NCI-H146 treated with DMSO at 0.1 percent for 48 hours (cell line): ENCODE measurements around the gene POU2AF3.
"Not testable (repeated sequence)": the region's sequence is repeated elsewhere in the genome, so short reads cannot be mapped to it uniquely, and the experiment has no call there.

Experiments
- DNase-seq: peaks from one replicate; lab custom pipeline; 2025; ENCODE audit not compliant: unreplicated experiment; lab: John Stamatoyannopoulos, UW

The POU2AF3 gene, protein sequence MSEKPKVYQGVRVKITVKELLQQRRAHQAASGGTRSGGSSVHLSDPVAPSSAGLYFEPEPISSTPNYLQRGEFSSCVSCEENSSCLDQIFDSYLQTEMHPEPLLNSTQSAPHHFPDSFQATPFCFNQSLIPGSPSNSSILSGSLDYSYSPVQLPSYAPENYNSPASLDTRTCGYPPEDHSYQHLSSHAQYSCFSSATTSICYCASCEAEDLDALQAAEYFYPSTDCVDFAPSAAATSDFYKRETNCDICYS

GRCh38 chr11:111298413-111299100, at the start of gene POU2AF3:
TSS of gene POU2AF3 (plus strand) at chr11:111298546. CDS start at chr11:111298582, 36 bp downstream.
- DNase-seq: no peak

GRCh38 chr11:111250936-111251335, 47.4 kb upstream of the POU2AF3 start:
- no peak for DNase-seq

- DNase-seq: no peak
Observed at GRCh38 chr11:111253131-111253530, 45.2 kb upstream of the POU2AF3 start.

DNA sequence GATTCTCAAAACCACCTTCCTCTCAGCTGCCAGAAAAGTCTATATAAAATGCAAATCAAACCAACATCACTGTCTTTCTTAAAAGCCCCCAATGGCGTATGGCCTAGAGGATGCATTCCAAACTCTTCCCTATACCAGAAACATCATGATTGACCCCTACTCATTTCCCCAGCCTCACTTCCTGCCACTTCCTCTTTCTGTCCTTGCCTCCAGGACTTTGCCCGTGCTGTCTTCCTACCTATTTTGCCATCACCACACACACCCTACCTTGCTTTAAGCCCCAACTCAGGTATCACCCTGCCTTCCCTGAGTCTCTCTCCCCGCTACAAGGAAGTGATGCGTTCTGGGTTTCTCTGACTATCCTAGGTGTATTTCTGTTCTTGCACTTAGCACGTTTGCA, 44.7 kb upstream of the POU2AF3 start:
- no peak for DNase-seq

DNA sequence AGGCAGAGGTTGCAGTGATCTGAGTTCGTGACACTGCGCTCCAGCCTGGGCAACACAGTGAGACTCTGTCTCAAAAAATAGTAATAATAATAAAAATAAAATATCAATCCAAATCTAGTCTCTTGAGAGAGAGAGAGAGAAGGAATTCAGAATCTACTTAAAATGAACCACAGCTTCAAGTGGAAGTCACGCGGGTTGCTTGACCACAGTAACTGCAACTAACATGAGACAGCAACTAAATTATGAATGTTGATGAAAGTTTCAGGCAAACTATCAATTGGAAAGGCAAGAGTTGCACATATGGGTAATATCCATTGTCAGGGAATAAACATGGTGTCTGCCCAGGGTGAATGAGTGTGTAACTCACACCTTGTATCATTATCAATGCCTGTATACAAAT, 40.3 kb upstream of the POU2AF3 start:
- no peak for DNase-seq

GRCh38 chr11:111259896-111260295, 38.5 kb upstream of the POU2AF3 start:
- DNase-seq: no peak

DNA sequence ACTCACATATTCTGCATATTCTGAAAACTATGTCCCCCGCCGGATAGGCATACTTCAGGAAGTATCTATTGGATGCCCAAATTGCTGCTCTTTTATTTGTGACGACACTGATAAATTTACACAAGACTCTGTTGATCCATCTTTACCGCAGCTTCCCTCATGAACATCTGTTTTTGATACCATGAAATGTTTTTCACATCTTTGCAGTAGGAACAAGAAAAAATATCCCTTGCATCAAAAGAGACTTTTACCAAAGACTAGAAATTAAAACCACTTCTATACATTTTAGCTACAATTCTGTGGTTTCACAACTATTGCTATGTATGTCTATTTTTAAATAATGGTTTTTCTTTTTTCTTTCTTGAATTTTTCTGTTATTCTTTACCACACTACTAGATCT, 37.5 kb upstream of the POU2AF3 start:
- no peak for DNase-seq

GRCh38 chr11:111264646-111265045, 33.7 kb upstream of the POU2AF3 start:
- no peak for DNase-seq

DNA sequence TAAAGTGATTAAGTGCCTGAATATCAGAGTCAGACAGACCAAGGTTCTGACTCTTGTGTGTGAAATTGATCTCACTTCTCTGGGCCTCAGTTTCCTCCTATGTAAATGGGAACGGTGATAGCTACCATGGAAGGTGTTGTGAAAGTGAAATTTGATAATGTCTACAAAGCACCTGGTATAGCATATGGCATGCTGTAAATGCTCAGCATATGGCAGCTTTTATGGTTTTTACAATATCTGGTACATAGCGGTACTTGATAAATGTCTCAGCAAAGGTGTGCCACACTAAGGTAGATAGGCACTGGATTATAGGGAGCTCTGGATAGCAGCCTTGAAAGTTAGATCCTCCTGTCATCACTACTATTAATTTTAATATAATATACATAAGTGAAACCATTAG, 32.9 kb upstream of the POU2AF3 start:
- DNase-seq: no peak

DNA sequence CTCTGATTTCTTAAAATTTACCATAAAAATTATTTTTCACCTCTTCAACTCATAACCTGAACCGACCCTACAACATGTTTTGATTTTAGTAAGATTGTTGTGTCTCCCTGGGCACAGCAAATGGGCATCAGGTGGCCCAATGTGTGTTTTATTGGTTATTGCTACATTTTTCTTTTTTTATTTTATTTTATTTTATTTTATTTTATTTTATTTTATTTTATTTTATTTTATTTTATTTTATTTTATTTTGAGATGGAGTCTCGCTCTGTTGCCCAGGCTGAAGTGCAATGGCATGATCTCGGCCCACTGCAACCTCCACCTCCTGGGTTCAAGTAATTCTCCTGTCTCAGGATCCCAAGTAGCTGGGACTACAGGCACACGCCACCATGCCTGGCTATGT, 30.0 kb upstream of the POU2AF3 start:
- not testable (repeated sequence) for DNase-seq

DNA sequence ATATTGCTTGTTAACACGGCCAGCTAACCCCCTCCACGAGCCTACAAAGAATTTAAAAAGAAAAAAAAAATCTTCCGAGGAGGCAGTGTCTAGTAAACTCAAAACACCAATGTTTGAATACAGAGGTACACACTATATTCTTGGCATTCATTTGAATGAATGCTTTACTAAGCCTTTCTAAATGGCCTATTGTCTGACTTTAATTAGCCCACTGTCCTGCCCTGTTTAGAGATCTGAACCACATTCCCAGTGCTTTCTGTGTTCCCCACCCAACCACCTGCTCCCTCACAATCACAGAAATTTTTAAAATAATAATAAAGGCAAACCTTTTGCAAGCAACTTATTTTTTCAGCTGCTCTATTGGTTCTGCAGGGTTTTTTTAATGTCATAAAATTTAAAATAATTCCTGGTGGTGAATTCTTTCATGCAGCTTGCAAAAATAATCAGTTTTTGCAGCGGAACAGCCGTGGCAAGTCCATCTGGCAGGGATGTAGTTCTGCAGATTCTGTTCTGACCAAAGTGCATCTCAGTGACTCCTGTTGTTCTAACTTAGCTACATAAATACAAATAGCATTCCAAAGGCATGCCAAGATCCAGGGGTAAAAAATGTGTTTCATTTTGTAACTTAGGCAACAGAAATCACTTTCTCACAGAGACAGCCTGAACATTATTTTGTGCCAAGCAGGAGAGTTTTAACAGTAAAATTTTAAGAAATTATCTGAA, 29.0 kb upstream of the POU2AF3 start:
- no peak for DNase-seq

DNA sequence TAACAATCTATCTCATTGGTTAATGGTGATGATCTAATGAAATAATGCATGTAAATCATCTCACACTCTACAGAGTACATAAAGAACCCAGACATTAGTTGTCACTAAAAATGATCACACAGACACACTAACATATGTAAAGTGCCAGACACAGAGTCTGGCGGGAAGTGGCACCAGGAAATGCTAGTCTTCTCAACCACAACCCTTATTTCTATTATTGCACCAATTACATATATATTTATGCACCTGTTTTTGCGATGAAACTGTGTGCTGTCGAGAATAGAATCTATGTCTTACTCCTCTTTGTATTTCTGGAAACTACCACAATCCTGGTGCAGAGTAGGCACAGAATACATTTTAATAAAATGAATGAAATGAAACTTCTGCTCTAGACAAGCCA, 25.9 kb upstream of the POU2AF3 start:
- DNase-seq: no peak

- DNase-seq: no peak
Observed at GRCh38 chr11:111282562-111283075, 15.7 kb upstream of the POU2AF3 start.

- DNase-seq: no peak
Observed at GRCh38 chr11:111283945-111284481, 14.3 kb upstream of the POU2AF3 start.

GRCh38 chr11:111285189-111286091, 12.9 kb upstream of the POU2AF3 start:
- no peak for DNase-seq

- DNase-seq: no peak
Observed at GRCh38 chr11:111291764-111292163, 6.6 kb upstream of the POU2AF3 start.

- DNase-seq: not testable (repeated sequence)
Observed at GRCh38 chr11:111292408-111292807, 5.9 kb upstream of the POU2AF3 start.

DNA sequence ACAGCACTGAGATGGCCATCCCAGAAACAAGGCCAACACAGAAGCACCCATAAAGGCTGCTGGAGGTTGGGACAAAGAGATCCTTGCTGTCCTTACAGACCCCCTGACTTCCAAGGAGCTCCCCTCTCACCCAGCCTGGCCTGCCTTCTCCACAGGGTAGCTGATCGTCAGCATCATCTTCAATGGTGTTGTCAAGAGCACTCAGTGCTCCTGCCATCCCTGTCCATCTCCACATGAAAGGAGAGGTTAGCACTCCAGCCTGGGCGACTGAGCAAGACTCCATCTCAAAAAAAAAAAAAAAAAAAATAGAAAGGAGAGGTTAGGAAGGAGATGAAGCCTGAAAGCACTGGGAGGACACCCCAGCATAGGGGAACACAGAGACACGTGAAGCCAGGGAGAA, 2.1 kb upstream of the POU2AF3 start:
- no peak for DNase-seq

GRCh38 chr11:111297696-111298095, 650 bp upstream of the POU2AF3 start:
- DNase-seq: no peak
